Astrocyte (in vitro differentiated cells and primary cell): Measurements from ENCODE around the gene CENATAC.

Source experiments
- EZH2 ChIP-seq: IDR thresholded peaks from 2 replicates; pipeline ENCODE4 v1.6.1; 2012; ENCODE audit warnings: mild to moderate bottlenecking, low read length, inconsistent platforms; ENCODE audit not compliant: insufficient read depth
- TF ChIP-seq, protein P1 (sequence below): IDR thresholded peaks from 2 replicates; pipeline ENCODE4 v1.5.1; 2011; ENCODE audit warnings: low read depth, mild to moderate bottlenecking, inconsistent platforms, low read length, moderate library complexity; ENCODE audit not compliant: insufficient read depth

DNA sequence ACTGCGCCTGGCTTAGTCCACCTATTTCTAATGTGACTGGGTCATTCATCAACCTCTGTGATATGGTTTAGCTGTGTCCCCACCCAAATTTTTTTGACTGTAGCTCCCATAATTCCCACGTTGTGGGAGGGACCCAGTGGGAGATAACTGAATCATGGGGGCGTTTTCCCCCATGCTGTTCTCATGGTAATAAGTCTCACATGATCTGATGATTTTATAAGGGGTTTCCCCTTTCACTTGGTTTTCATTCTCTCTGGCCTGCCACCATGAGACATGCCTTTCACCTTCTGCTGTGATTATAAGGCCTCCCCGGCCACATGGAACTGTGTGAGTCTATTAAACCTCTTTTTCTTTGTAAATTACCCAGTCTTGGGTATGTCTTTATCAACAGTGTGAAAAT lies 8.7 kb downstream of the CENATAC start:
- TF ChIP-seq, protein P1, sequence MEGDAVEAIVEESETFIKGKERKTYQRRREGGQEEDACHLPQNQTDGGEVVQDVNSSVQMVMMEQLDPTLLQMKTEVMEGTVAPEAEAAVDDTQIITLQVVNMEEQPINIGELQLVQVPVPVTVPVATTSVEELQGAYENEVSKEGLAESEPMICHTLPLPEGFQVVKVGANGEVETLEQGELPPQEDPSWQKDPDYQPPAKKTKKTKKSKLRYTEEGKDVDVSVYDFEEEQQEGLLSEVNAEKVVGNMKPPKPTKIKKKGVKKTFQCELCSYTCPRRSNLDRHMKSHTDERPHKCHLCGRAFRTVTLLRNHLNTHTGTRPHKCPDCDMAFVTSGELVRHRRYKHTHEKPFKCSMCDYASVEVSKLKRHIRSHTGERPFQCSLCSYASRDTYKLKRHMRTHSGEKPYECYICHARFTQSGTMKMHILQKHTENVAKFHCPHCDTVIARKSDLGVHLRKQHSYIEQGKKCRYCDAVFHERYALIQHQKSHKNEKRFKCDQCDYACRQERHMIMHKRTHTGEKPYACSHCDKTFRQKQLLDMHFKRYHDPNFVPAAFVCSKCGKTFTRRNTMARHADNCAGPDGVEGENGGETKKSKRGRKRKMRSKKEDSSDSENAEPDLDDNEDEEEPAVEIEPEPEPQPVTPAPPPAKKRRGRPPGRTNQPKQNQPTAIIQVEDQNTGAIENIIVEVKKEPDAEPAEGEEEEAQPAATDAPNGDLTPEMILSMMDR: no peak
- TF ChIP-seq EZH2: no peak
